ENCODE data around the gene VWCE.

- TF ChIP-seq ZBTB33 (IDR thresholded peaks at IDR 0.05; ENCODE audit: extremely low read depth, insufficient replicate concordance, low read length) (no peak), ZNF274 (IDR thresholded peaks at IDR 0.05; ENCODE audit: low read depth, low read length) (no peak), POLR2A (IDR thresholded peaks at IDR 0.05; ENCODE audit: borderline replicate concordance, extremely low read depth, insufficient read depth, insufficient read length) (no peak), REST (IDR thresholded peaks at IDR 0.05; ENCODE audit: low read depth) (no peak), RAD21 (IDR thresholded peaks at IDR 0.05; ENCODE audit: low read depth) (no peak)
Measured at GRCh38 chr11:61339490-61339878, 44.4 kb upstream of the VWCE start.
